ENCODE results near the gene FANCM.
A peak's percentile ranks its signal among the peaks of the same experiment; 100 is the strongest.

FANCM gene

DNA sequence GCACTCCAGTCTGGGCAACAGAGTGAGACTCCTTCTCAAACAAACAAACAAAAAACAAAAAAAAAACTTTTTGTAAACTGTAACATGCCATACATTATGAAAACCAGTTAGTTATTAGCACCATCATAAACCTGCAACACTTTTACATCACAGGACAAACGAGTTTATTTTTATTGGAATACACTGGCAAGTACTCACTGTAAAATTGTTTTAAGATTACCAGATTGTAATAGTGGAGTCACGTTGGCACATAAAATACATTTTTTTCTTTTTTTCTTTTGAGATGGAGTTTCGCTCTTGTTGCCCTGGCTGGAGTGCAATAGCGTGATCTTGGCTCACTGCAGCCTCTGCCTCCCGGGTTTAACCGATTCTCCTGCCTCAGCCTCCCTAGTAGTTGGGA lies 17.1 kb upstream of the FANCM start:
- Histone ChIP-seq H3K27me3 (ENCODE audit: control insufficient read depth, insufficient read depth, low read length, poor library complexity, severe bottlenecking) (no peaks in the 10 kb centered on the region), H3K27ac (ENCODE audit: insufficient read depth, low read depth, low read length, poor library complexity, severe bottlenecking) (no peak overlapping the region)

DNA sequence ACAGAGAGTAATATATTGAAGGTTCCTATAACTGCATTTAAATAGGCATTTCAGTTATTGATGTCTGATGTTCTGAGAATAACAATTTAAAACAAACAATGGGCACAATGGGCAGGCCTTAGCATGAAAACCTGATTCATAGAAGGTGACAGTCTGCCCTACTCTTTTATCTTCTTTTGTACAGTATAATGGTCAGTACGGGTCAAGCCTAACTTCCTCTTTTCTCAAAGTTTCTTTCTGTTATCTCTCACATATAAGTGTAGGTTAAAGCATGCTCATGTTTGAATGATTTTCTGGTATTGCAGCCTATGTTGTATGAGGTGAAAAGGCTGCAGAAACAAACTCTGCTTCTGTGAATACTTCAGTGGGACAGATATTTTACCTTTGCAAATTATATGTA lies 15.6 kb upstream of the FANCM start:
- Histone ChIP-seq H3K36me3 (ENCODE audit: control insufficient read depth, insufficient read depth, low read length) (peaks cover 46% of the 10 kb centered on the region), H3K4me3 (ENCODE audit: insufficient read depth, low read depth, low read length) (no peak overlapping the region), H3K27me3 (ENCODE audit: control insufficient read depth, insufficient read depth, low read length, poor library complexity, severe bottlenecking) (no peaks in the 10 kb centered on the region), H3K4me1 (ENCODE audit: control insufficient read depth, insufficient read depth, low read length) (no peaks in the 10 kb centered on the region), H3K9me3 (ENCODE audit: control insufficient read depth, low read length) (no peaks in the 10 kb centered on the region), H3K27ac (ENCODE audit: insufficient read depth, low read depth, low read length, poor library complexity, severe bottlenecking) (no peak overlapping the region)
- 100% methylated on average over 1 of the region's 1 CpG; no CpG with 5 or more reads in 1 of the 2 experiments for WGBS, 2 experiments

More for the DNA sequence above, 17.1 kb upstream of the FANCM start:
- 92% methylated on average over 6 of the region's 6 CpGs for whole genome bisulfite sequencing, 2 experiments
- no peaks in the 10 kb centered on the region for H3K9me3 ChIP-seq (ENCODE audit: control insufficient read depth, low read length)
- no peaks in the 10 kb centered on the region for H3K4me1 ChIP-seq (ENCODE audit: control insufficient read depth, insufficient read depth, low read length)
- H3K36me3 ChIP-seq (ENCODE audit: control insufficient read depth, insufficient read depth, low read length), result peaks cover 44% of the 10 kb centered on the region
- no peak overlapping the region for H3K4me3 ChIP-seq (ENCODE audit: insufficient read depth, low read depth, low read length)

DNA sequence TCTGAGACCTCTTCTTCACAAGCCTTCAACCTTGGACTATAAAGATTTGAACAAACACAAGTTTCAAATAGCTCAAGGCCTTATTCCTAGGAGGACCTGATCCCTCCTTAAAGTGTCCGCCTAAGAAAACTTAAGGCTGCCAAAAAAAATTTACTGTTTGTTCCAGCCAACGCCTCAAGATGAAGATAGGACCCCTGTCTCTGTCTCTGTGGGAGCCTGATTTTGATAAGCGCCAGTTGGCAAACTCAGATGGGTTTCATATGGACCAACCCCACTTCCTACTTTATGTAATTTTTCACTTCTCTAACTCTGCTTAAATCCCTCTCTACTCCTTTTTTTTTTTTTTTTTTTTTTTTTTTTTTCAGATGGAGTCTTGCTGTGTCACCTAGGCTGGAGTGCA lies 12.5 kb upstream of the FANCM start:
- H3K4me3 ChIP-seq (ENCODE audit: insufficient read depth, low read depth, low read length), result no peak overlapping the region
- no peaks in the 10 kb centered on the region for H3K4me1 ChIP-seq (ENCODE audit: control insufficient read depth, insufficient read depth, low read length)
- H3K27ac ChIP-seq (ENCODE audit: insufficient read depth, low read depth, low read length, poor library complexity, severe bottlenecking), result no peak overlapping the region
- H3K36me3 ChIP-seq (ENCODE audit: control insufficient read depth, insufficient read depth, low read length), result peaks cover 42% of the 10 kb centered on the region
- WGBS, 2 experiments, result 91 to 96% methylated on average over 3 of the region's 3 CpGs
- no peaks in the 10 kb centered on the region for H3K9me3 ChIP-seq (ENCODE audit: control insufficient read depth, low read length)
- no peaks in the 10 kb centered on the region for H3K27me3 ChIP-seq (ENCODE audit: control insufficient read depth, insufficient read depth, low read length, poor library complexity, severe bottlenecking)

DNA sequence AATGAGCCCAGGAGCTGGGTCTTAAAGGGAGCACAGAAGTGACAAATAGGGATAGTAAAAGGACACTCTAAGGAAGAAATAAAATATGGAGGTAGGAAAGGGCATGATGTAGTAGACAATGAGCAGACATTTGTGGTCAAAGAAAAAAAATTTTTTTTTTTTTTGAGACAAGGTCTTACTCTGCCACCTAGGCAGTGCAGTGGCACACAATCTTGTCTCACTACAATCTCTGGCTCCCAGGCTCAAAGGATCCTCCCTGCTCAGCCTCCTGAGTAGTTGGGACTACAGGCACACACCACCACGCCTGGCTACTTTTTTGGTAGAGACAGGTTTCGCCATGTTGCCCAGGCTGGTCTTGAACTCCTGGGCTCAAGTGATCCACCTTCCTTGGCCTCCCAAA lies 10.0 kb upstream of the FANCM start:
- Histone ChIP-seq H3K27ac (ENCODE audit: insufficient read depth, low read depth, low read length, poor library complexity, severe bottlenecking) (no peak overlapping the region), H3K36me3 (ENCODE audit: control insufficient read depth, insufficient read depth, low read length) (peaks cover 30% of the 10 kb centered on the region), H3K4me1 (ENCODE audit: control insufficient read depth, insufficient read depth, low read length) (no peaks in the 10 kb centered on the region), H3K4me3 (ENCODE audit: insufficient read depth, low read depth, low read length) (no peak overlapping the region), H3K9me3 (ENCODE audit: control insufficient read depth, low read length) (no peaks in the 10 kb centered on the region), H3K27me3 (ENCODE audit: control insufficient read depth, insufficient read depth, low read length, poor library complexity, severe bottlenecking) (no peaks in the 10 kb centered on the region)
- WGBS, 2 experiments, result 93 to 98% methylated on average over 2 of the region's 2 CpGs

DNA sequence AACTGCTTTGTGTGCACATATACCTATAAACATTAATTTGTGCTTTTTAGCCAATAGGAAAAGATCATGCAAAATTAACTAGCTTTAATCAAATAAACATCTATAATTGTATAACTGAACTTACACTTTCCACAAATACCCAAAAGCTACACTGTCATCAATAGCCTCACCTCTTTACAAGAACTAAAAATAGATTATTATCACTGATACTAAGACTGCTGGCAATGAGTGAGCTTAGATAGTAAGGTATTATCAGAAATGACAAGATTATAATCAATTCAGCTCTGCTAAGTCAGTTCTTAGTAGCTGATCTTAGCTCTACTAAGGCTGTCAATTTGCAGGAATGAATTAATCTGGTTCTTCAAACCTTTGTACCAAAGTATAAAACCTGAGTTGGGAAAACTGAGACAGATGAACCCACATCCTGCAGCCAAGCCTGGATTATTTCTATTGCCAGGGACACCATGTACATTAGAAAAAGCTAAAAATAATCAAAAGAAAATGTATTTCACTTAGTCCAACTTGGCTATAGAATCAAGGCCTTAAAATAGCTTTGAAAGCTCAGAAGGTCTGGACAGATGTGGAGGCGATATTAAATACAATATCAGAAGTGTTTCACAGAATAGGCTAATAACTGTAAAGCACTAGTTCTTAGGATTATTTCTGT lies 6.6 kb upstream of the FANCM start:
- H3K36me3 ChIP-seq (ENCODE audit: control insufficient read depth, insufficient read depth, low read length), result peaks cover 11% of the 10 kb centered on the region
- H3K9me3 ChIP-seq (ENCODE audit: control insufficient read depth, low read length), result no peaks in the 10 kb centered on the region
- peaks cover 6% of the 10 kb centered on the region for H3K4me1 ChIP-seq (ENCODE audit: control insufficient read depth, insufficient read depth, low read length)
- H3K27me3 ChIP-seq (ENCODE audit: control insufficient read depth, insufficient read depth, low read length, poor library complexity, severe bottlenecking), result no peaks in the 10 kb centered on the region
- H3K27ac ChIP-seq (ENCODE audit: insufficient read depth, low read depth, low read length, poor library complexity, severe bottlenecking), result no peak overlapping the region
- WGBS, 2 experiments, result 92 to 100% methylated on average over 1 of the region's 1 CpG
- no peak overlapping the region for H3K4me3 ChIP-seq (ENCODE audit: insufficient read depth, low read depth, low read length)

DNA sequence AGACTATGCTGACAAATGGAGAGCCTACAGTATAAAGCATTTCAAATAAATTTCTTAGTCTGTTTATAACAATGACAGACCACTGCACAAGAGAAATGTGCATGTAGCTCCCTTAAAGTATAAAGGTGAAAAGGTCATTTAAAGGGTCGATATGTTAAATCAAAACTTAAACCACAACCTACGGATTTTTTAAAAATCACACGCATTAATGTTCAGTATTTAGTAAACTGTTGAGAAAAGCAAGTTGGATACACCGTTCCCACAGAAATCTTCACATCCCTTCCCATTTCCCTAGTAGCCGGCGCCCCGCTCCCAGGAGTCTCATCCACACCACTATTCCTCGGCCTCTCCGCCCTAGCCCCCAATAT lies 2.1 kb upstream of the FANCM start:
- peaks cover 2% of the 10 kb centered on the region for H3K9me3 ChIP-seq (ENCODE audit: control insufficient read depth, low read length)
- peak overlapping the region; percentile 92 for H3K27ac ChIP-seq (ENCODE audit: insufficient read depth, low read depth, low read length, poor library complexity, severe bottlenecking)
- H3K27me3 ChIP-seq (ENCODE audit: control insufficient read depth, insufficient read depth, low read length, poor library complexity, severe bottlenecking), result no peaks in the 10 kb centered on the region
- 1 to 4% methylated on average over 8 to 9 of the region's 9 CpGs for WGBS, 2 experiments
- peaks cover 21% of the 10 kb centered on the region for H3K4me1 ChIP-seq (ENCODE audit: control insufficient read depth, insufficient read depth, low read length)
- H3K36me3 ChIP-seq (ENCODE audit: control insufficient read depth, insufficient read depth, low read length), result peaks cover 6% of the 10 kb centered on the region
- peak overlapping the region; percentile 92 for H3K4me3 ChIP-seq (ENCODE audit: insufficient read depth, low read depth, low read length)

DNA sequence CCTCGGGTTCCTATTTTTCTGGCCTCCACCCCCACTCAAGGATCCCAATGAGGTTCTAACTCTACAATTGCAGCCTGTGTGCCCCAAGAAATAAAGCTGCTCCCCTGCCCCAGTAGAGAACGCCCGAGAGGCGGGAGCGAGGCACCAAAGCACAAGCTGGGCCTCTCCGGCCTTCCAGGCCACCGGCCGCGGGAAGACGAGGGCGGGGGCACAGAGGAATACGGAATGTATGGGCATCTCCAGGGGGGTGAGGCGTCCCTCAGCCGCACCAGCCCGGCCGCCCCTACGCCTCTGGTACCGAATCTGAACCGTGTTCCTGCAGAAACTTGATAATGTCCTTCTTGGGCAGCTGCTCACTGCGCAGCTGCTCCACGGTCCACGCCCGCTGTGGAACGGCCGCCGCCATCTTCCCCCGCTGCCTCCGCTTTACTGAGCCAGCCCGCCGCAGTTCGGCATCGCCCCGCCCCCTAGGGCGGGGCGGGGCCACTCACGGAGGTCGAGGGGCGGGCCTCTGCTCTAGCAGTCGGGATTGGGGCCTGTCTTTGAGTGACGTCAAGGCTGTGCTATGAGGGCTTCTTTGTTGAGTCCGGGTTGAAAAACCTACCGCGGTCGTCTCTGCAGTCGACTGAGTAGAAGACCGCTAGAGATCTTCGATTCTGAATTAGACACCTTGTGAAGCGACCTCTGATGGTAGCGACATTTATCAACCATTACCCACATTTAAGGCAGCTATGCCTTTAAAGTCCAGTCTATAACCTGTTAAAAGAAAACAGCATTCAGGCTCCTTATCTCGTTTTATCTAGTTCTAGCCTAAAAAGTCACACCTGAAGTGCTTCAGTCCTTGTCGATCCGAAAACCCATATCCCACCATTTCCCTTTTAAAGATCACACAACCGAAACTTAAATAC lies 1.4 kb upstream of the FANCM start, which contains the start of gene FKBP3:
TSS of gene FKBP3 (minus strand) at position 431 of the 908 bp plus-strand sequence. CDS start at position 406, 25 bp downstream.
- Histone ChIP-seq H3K4me1 (ENCODE audit: control insufficient read depth, insufficient read depth, low read length) (peaks cover 21% of the 10 kb centered on the region), H3K27me3 (ENCODE audit: control insufficient read depth, insufficient read depth, low read length, poor library complexity, severe bottlenecking) (no peaks in the 10 kb centered on the region), H3K36me3 (ENCODE audit: control insufficient read depth, insufficient read depth, low read length) (no peaks in the 10 kb centered on the region), H3K9me3 (ENCODE audit: control insufficient read depth, low read length) (peaks cover 2% of the 10 kb centered on the region), H3K4me3 (ENCODE audit: insufficient read depth, low read depth, low read length) (peak within 1 kb of the TSS; percentile 92), H3K27ac (ENCODE audit: insufficient read depth, low read depth, low read length, poor library complexity, severe bottlenecking) (peak within 1 kb of the TSS; percentile 92)
- 0% methylated on average over 53 of the region's 53 CpGs for WGBS, 2 experiments

DNA sequence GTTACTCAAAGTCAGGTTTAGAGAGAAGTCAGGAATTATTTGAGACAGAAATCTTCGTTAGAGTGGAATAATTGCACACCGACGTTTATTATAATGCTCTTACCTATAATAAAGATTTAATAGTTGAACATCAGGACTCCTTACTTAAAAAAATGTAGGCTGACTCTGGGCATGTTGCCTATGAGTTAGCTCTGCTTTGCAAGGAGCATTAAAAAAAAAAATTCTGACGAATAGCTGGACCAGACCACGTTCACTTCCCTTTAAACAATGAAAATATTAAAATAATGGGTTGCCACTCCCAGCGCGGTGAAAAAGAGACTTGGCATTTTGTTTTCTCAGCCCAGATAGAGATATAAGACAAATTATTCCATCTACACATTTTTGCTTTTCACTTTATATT lies 574 bp upstream of the FANCM start:
- peak overlapping the region; percentile 92 for H3K4me3 ChIP-seq (ENCODE audit: insufficient read depth, low read depth, low read length)
- peak overlapping the region; percentile 92 for H3K27ac ChIP-seq (ENCODE audit: insufficient read depth, low read depth, low read length, poor library complexity, severe bottlenecking)
- H3K9me3 ChIP-seq (ENCODE audit: control insufficient read depth, low read length), result peaks cover 2% of the 10 kb centered on the region
- peaks cover 21% of the 10 kb centered on the region for H3K4me1 ChIP-seq (ENCODE audit: control insufficient read depth, insufficient read depth, low read length)
- H3K27me3 ChIP-seq (ENCODE audit: control insufficient read depth, insufficient read depth, low read length, poor library complexity, severe bottlenecking), result no peaks in the 10 kb centered on the region
- H3K36me3 ChIP-seq (ENCODE audit: control insufficient read depth, insufficient read depth, low read length), result no peaks in the 10 kb centered on the region
- 0 to 2% methylated on average over 4 of the region's 7 CpGs for WGBS, 2 experiments

DNA sequence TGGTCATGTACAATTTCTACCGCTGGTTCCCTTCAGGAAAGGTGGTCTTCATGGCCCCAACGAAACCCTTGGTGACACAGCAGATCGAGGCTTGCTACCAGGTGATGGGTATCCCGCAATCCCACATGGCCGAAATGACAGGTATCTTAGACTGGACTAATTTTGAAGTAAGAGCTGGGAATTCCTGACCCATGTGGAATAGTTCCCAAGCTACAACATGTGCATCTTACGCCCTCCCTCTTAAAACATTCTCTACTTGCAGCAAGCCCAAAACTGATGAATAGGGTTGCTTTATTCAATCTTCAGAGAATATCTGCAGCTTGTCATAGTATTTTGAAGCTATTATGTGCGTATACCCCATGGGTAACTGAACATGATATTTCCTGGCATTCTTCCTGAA lies 669 bp downstream of the FANCM start:
- peak overlapping the region; percentile 65 for H3K27ac ChIP-seq (ENCODE audit: insufficient read depth, low read depth, low read length, poor library complexity, severe bottlenecking)
- peak overlapping the region; percentile 92 for H3K4me3 ChIP-seq (ENCODE audit: insufficient read depth, low read depth, low read length)
- WGBS, 2 experiments, result 4 to 9% methylated on average over 6 to 7 of the region's 7 CpGs
- no peaks in the 10 kb centered on the region for H3K36me3 ChIP-seq (ENCODE audit: control insufficient read depth, insufficient read depth, low read length)
- H3K4me1 ChIP-seq (ENCODE audit: control insufficient read depth, insufficient read depth, low read length), result peaks cover 21% of the 10 kb centered on the region
- H3K9me3 ChIP-seq (ENCODE audit: control insufficient read depth, low read length), result peaks cover 2% of the 10 kb centered on the region
- no peaks in the 10 kb centered on the region for H3K27me3 ChIP-seq (ENCODE audit: control insufficient read depth, insufficient read depth, low read length, poor library complexity, severe bottlenecking)

DNA sequence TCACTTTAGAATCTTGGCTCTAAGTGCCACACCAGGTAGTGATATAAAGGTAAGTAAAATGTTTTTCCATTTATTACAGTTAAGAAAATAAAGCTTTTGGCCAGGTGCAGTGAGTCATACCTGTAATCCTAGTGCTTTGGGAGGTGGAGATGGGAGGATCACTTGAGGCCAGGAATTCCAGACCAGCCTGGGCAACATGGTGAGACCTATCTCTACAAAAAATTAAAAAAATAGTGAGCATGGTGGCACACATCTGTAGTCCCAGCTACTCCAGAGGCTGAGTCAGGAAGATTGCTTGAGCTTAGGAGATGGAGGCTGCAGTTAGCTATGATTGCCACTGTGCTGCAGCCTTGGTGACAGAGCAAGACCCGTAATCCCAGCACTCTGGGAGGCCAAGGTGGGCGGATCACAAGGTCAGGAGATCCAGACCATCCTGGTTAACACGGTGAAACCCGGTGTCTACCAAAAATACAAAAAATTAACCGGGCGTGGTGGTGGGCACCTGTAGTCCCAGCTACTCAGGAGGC lies 5.0 kb downstream of the FANCM start:
- WGBS, 2 experiments, result 92 to 95% methylated on average over 6 of the region's 6 CpGs
- no peak overlapping the region for H3K4me3 ChIP-seq (ENCODE audit: insufficient read depth, low read depth, low read length)
- peaks cover 2% of the 10 kb centered on the region for H3K9me3 ChIP-seq (ENCODE audit: control insufficient read depth, low read length)
- no peaks in the 10 kb centered on the region for H3K27me3 ChIP-seq (ENCODE audit: control insufficient read depth, insufficient read depth, low read length, poor library complexity, severe bottlenecking)
- H3K4me1 ChIP-seq (ENCODE audit: control insufficient read depth, insufficient read depth, low read length), result peaks cover 14% of the 10 kb centered on the region
- H3K27ac ChIP-seq (ENCODE audit: insufficient read depth, low read depth, low read length, poor library complexity, severe bottlenecking), result no peak overlapping the region
- no peaks in the 10 kb centered on the region for H3K36me3 ChIP-seq (ENCODE audit: control insufficient read depth, insufficient read depth, low read length)

Measured in ectodermal cell (in vitro differentiated cells).